A549 treated with ZK216348 at 1 μM for 4 hours (cell line): ENCODE results near the gene ING4. TPM values are rescaled to one million over a fixed set of nuclear protein-coding genes. Genes with fewer than 3 reads are reported as not detected.

Source experiments
- total RNA-seq: library from RNA; stranded (reverse); fragments of 200-300 nt; extraction: Qiagen RNA extraction; gene quantifications from 5 replicates; pipeline ENCODE4 v1.2.3, GENCODE V29; 2022; ENCODE audit warnings: low read depth

Gene ING4
- total RNA-seq: 11.3 to 18.6 TPM (median 14.4 TPM) in 5 replicates

DNA sequence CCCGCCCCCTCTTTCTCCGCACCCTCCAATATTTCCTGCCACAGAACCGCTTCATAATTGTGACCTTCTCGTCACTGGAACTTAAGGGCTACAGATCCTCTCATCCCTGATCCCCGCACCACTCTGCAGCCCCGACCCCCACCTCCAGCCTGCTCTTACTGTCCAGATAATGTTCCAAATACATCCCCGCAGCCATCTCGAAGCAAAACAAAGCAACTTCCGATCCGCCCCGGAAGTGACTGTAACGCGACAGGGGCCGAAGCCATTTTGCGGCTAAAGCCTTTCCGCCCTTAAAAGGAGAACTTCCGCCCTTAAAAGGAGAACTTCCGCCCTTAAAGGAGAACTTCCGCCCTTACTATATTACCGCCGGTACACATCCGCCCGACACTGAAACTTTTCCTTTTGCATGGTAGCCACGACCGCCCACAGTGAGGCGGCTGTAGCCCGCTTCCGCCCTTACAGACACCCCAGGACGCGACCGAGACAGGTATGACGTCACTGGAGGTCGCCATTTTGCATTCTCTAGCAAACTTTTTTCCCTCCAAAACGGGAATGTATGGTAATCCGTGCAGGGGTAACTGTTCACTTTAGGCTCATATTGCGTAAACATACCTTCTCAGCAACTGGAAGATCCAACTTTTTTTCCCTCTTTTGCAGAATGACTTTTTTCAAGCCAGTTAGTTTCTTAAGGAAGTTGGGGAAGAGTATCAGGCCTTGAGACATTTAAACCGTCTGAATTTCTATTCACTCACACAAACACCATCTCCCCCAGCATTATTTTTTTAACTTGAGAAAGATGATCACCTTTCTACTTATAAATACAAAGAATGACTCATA lies at the start of gene ING4:
Gene ING4 (minus strand): TSS at position 214 of the 837 bp plus-strand sequence. CDS start 18 bp downstream, at position 196.

GRCh38 chr12:6700646-6701051 lies 37.7 kb upstream of the ING4 start, which contains the start of gene PIANP:
PIANP (minus strand) TSS chr12:6700815; CDS start chr12:6698061, 2,754 bp downstream.

DNA sequence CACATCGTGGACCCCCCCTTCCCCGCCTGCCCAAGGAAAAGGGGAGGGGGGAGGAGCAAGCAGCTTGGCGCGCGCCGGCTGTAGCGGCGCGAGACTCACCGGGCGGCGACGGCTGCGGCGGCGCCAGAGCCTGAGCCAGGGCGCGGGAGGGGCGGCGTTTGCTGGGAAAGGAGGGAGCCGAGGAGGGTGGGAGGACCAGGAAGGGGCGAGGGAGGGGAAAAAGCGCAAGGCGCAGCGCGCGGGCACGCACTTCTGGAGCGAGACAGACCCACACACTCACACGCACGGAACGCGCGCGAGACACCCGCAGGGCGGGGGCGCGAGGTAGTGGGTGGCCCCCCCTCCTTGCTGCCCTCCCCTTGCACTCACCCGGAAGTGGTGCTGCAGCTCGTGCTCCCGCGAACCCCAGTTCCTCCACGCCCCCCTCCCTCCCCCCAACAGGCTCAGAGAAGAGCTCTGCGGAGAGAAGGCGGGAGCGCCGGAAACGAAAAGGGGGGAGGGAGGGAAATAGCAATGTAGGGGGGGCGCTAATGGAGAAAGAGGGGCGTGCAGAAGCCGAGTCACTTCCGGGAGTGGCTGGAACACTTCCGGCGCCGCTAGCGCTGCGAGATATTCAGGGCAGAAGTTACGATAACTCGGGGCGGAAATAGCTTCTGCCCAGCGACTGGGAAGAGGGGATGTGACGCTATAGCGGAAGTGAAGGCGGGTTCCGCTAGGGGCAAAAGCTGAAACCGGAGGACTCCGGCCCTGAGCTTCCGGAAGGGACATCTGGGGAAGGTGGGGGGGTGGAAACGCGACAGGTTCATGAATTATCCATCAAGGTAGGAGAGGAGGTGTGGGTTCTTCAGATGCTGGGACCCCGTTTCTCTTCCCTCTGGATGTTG lies 26.3 kb upstream of the ING4 start, which contains the start of gene ZNF384:
Gene ZNF384 (minus strand): TSS at position 377 of the 884 bp plus-strand sequence. CDS start 9,855 bp downstream, outside the sequence.

GRCh38 chr12:6647083-6647604 lies 15.8 kb downstream of the ING4 start, which contains the start of gene ACRBP:
ACRBP (minus strand) TSS chr12:6647432; CDS start chr12:6647366, 66 bp downstream.

DNA sequence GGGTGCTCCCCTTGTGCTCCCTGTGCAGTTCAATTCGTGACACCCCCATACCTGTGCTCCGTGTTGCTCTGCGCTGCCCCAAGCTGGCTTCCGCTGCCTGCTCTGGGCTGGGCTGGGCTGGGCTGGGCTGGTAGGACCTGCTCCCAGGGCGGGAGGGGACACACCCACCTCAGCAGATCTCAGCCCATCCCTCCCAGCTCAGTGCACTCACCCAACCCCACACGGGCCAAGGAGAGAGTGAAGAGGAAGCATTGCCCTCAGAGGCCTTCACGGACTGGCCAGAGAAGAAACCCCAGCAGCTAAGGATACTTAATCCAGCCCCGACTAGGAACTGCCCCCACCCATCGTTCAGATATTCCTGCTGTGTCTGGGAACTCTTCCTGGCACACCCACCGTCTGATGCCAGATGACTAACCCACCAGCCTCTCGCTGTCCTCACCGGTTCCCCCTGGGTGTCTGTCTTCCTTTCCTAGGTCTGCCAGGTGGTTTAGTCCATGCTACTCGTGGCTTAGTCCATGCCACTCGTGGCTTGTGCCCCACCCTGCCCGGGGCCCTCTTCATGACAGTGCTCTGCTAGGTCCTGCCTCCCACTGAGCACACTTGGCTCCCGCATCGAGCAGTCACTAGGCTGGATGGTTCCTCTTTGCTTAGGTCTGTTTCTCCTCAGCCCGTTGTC lies 26.9 kb downstream of the ING4 start, which contains the start of gene LPAR5:
Gene LPAR5 (minus strand): TSS at position 104 of the 676 bp plus-strand sequence. CDS start 14,711 bp downstream, outside the sequence.

Other genes with a start within 250 kb of the ING4 start
- gene CD27, start 218.2 kb downstream of the ING4 start, total RNA-seq: not detected in 5 replicates
- gene TAPBPL, start 211.1 kb downstream of the ING4 start, total RNA-seq: 2.4 to 3.8 TPM (median 3.7 TPM) in 5 replicates
- 9.0 to 12.6 TPM (median 12.2 TPM) in 5 replicates for gene VAMP1, start 192.4 kb downstream of the ING4 start, total RNA-seq
- gene MRPL51, start 169.9 kb downstream of the ING4 start, total RNA-seq: 267 to 374 TPM (median 329 TPM) in 5 replicates
- 52.1 to 69.4 TPM (median 63.1 TPM) in 5 replicates for gene NCAPD2, start 169.0 kb downstream of the ING4 start, total RNA-seq
- 5,971 to 9,033 TPM (median 8,788 TPM) in 5 replicates for gene GAPDH, start 128.6 kb downstream of the ING4 start, total RNA-seq
- 1.6 to 2.5 TPM (median 2.2 TPM) in 5 replicates for gene IFFO1, start 107.1 kb downstream of the ING4 start, total RNA-seq
- gene NOP2, start 94.8 kb downstream of the ING4 start, total RNA-seq: 89.7 to 116 TPM (median 103 TPM) in 5 replicates
- gene CHD4, start 55.7 kb downstream of the ING4 start, total RNA-seq: 60.1 to 82.5 TPM (median 69.6 TPM) in 5 replicates
- gene LPAR5, start 27.2 kb downstream of the ING4 start, total RNA-seq: 0.42 to 1.1 TPM (median 0.76 TPM) in 5 replicates
- gene ACRBP, start 15.7 kb downstream of the ING4 start, total RNA-seq: 0.29 to 0.48 TPM (median 0.38 TPM) in 4 of 5 replicates, not detected in the other
- 49.6 to 66.0 TPM (median 62.9 TPM) in 5 replicates for gene ZNF384, start 26.3 kb upstream of the ING4 start, total RNA-seq
- 0.68 to 1.3 TPM (median 0.97 TPM) in 5 replicates for gene PIANP, start 37.7 kb upstream of the ING4 start, total RNA-seq
- gene COPS7A, start 60.9 kb upstream of the ING4 start, total RNA-seq: 46.4 to 60.7 TPM (median 58.3 TPM) in 5 replicates
- 221 to 313 TPM (median 302 TPM) in 5 replicates for gene MLF2, start 90.0 kb upstream of the ING4 start, total RNA-seq
- 687 to 1,137 TPM (median 1,048 TPM) in 5 replicates for gene PTMS, start 103.2 kb upstream of the ING4 start, total RNA-seq
- gene LAG3, start 109.4 kb upstream of the ING4 start, total RNA-seq: 0.79 to 2.2 TPM (median 1.6 TPM) in 5 replicates
- not detected in 5 replicates for gene CD4, start 126.4 kb upstream of the ING4 start, total RNA-seq
- gene GPR162, start 158.7 kb upstream of the ING4 start, total RNA-seq: 0.39 to 0.87 TPM (median 0.56 TPM) in 5 replicates
- gene P3H3, start 165.3 kb upstream of the ING4 start, total RNA-seq: 14.2 to 32.8 TPM (median 27.5 TPM) in 5 replicates
- gene GNB3, start 177.8 kb upstream of the ING4 start, total RNA-seq: 2.1 to 2.7 TPM (median 2.3 TPM) in 5 replicates
- gene CDCA3, start 188.2 kb upstream of the ING4 start, total RNA-seq: 68.4 to 85.8 TPM (median 72.7 TPM) in 5 replicates
- gene USP5, start 189.0 kb upstream of the ING4 start, total RNA-seq: 76.4 to 97.4 TPM (median 80.0 TPM) in 5 replicates
- 1,281 to 1,662 TPM (median 1,628 TPM) in 5 replicates for gene TPI1, start 204.4 kb upstream of the ING4 start, total RNA-seq
- 19.2 to 36.2 TPM (median 30.5 TPM) in 5 replicates for gene SPSB2, start 210.2 kb upstream of the ING4 start, total RNA-seq
- gene LRRC23, start 241.7 kb upstream of the ING4 start, total RNA-seq: 15.7 to 21.7 TPM (median 17.3 TPM) in 5 replicates